HepG2 (cell line): ENCODE results near the gene CKAP2L. TPM values are rescaled to one million over a fixed set of nuclear protein-coding genes. Genes with fewer than 3 reads are reported as not detected.

Source experiments
- ATAC-seq: fragments of 200-7000 bp; cut with Tn5 transposase; 3 replicates; pipeline ENCODE4 v1.9.1; 2020; ENCODE audit warnings: mild to moderate bottlenecking, moderate library complexity
- BruUV-seq: library from RNA; stranded (reverse); fragments of 400-500 nt; replicated peaks from 2 replicates; lab custom pipeline; 2021; lab: Mats Ljungman, UMichigan
- CTCF ChIA-PET: fragments of 300-600 bp; formaldehyde crosslinking; extraction: SDS; loops from one replicate; lab custom pipeline; 2021; ENCODE audit warnings: low total read pairs, inconsistent platforms, low intra/inter-chr PET ratio; lab: Yijun Ruan, JAX
- POLR2A ChIA-PET: fragments of 350-600 bp; sonication (Branson Sonifier 250); formaldehyde crosslinking; loops from one replicate; lab custom pipeline; 2020; ENCODE audit warnings: antibody characterized with exemption, inconsistent platforms; lab: Yijun Ruan, JAX
- DNase-seq: peaks from one replicate; pipeline ENCODE4 v3.0.0-alpha.2; 2015; ENCODE audit warnings: low spot score
- FAIRE-seq: peaks from 3 replicates; lab custom pipeline; 2011; peaks lifted over from hg19 to GRCh38; lab: Jason Lieb, UNC
- H2AFZ ChIP-seq: one replicate; pipeline ENCODE4 v1.6.1; 2011; ENCODE audit warnings: low read length, inconsistent platforms
- H3K27ac ChIP-seq: fragments of 300-600 bp; 3 replicates; pipeline ENCODE4 v1.8.0; 2011; ENCODE audit warnings: mixed run types, mild to moderate bottlenecking, mixed read lengths, low read length, inconsistent platforms; ENCODE audit not compliant: insufficient read depth; ENCODE audit errors: extremely low read length
- H3K27me3 ChIP-seq, 2 experiments: fragments of 200-600 bp in 1 of 2; 2 replicates in 1 of 2; 3 replicates in 1 of 2; pipeline versions ENCODE4 v1.6.0 to v1.8.0; 2011; ENCODE audit warnings: low read length in 2 of 2, mild to moderate bottlenecking in 2 of 2, moderate library complexity in 2 of 2, inconsistent platforms in 1 of 2; ENCODE audit not compliant: insufficient read depth in 2 of 2, control insufficient read depth in 1 of 2
- H3K36me3 ChIP-seq, 2 experiments: fragments of 200-600 bp in 1 of 2; replicated peaks in 1 of 2; 2 replicates in 1 of 2; 3 replicates in 1 of 2; pipeline versions ENCODE4 v1.5.1 to v1.8.0; 2011; ENCODE audit warnings: low read length in 2 of 2, inconsistent platforms in 1 of 2; ENCODE audit not compliant: insufficient read depth in 2 of 2, control insufficient read depth in 1 of 2
- H3K4me1 ChIP-seq: 2 replicates; pipeline ENCODE4 v1.5.1; 2012; ENCODE audit warnings: low read length, inconsistent platforms; ENCODE audit not compliant: insufficient read depth
- H3K4me2 ChIP-seq: 2 replicates; pipeline ENCODE4 v1.6.0; 2011; ENCODE audit warnings: low read depth, low read length, inconsistent platforms
- H3K4me3 ChIP-seq, 3 experiments: fragments of 200-600 bp in 1 of 3; sonication (generic), shearing (Covaris generic) in 1 of 3; replicated peaks in 1 of 3; 2 replicates each; pipeline ENCODE4 v1.5.1; 2011 to 2016; ENCODE audit warnings: low read length in 3 of 3, inconsistent platforms in 2 of 3, low read depth in 2 of 3, mild to moderate bottlenecking in 2 of 3, control low read depth in 1 of 3, mixed read lengths in 1 of 3; ENCODE audit not compliant: insufficient read depth in 1 of 3
- H3K79me2 ChIP-seq: one replicate; pipeline ENCODE4 v1.6.1; 2011; ENCODE audit warnings: low read length, inconsistent platforms; ENCODE audit not compliant: insufficient read depth
- H3K9ac ChIP-seq: 2 replicates; pipeline ENCODE4 v1.6.0; 2011; ENCODE audit warnings: mild to moderate bottlenecking, low read depth, low read length, inconsistent platforms; ENCODE audit not compliant: insufficient read depth
- H3K9me3 ChIP-seq: 2 replicates; pipeline ENCODE4 v1.5.1; 2012; ENCODE audit warnings: mild to moderate bottlenecking, low read length
- H4K20me1 ChIP-seq: 2 replicates; pipeline ENCODE4 v1.6.0; 2011; ENCODE audit warnings: inconsistent platforms, mild to moderate bottlenecking, low read length, moderate library complexity; ENCODE audit not compliant: insufficient read depth
- ATF7-NPFF ChIP-seq: sonication (generic); formaldehyde crosslinking; IDR thresholded peaks from 2 replicates; pipeline ENCODE4 v1.8.1; 2023; ENCODE audit warnings: mild to moderate bottlenecking, low read depth, missing genetic modification reagents, moderate library complexity
- DDIT3 ChIP-seq: sonication (generic); formaldehyde crosslinking; IDR thresholded peaks from 2 replicates; pipeline ENCODE4 v1.4.0; 2020; ENCODE audit warnings: mild to moderate bottlenecking, missing genetic modification reagents
- HNRNPUL1 ChIP-seq: fragments of 200-400 bp; formaldehyde crosslinking; IDR thresholded peaks from 2 replicates; pipeline ENCODE4 v1.6.1; 2017; ENCODE audit warnings: low read depth, mild to moderate bottlenecking, low read length, moderate library complexity
- ISX ChIP-seq: sonication (generic); formaldehyde crosslinking; conservative IDR thresholded peaks from 2 replicates; pipeline ENCODE4 v1.5.0; 2020; ENCODE audit warnings: missing genetic modification reagents
- JARID2 ChIP-seq: sonication (generic); formaldehyde crosslinking; IDR thresholded peaks from 2 replicates; pipeline ENCODE4 v1.8.1; 2023; ENCODE audit warnings: missing genetic modification reagents, inconsistent platforms; ENCODE audit not compliant: insufficient replicate concordance
- RBM39 ChIP-seq: fragments of 200-400 bp; formaldehyde crosslinking; IDR thresholded peaks from one replicate; pipeline ENCODE4 v1.6.1; 2018; ENCODE audit warnings: antibody characterized with exemption, mild to moderate bottlenecking, low read depth, low read length; ENCODE audit not compliant: poor library complexity, severe bottlenecking
- RELA ChIP-seq: sonication (generic); formaldehyde crosslinking; IDR thresholded peaks from 2 replicates; pipeline ENCODE4 v1.4.0; 2020; ENCODE audit warnings: missing genetic modification reagents
- RORA ChIP-seq: sonication (generic); formaldehyde crosslinking; IDR thresholded peaks from 2 replicates; pipeline ENCODE4 v1.5.0; 2020; ENCODE audit warnings: mild to moderate bottlenecking, missing genetic modification reagents, moderate library complexity
- SMARCC2 ChIP-seq: fragments of 450-650 bp; IDR thresholded peaks from 2 replicates; pipeline ENCODE4 v1.6.1; 2017; ENCODE audit warnings: antibody characterized with exemption, mild to moderate bottlenecking
- TCF7 ChIP-seq: sonication (generic); IDR thresholded peaks from 2 replicates; pipeline ENCODE4 v1.6.1; 2016; ENCODE audit warnings: antibody characterized with exemption, low read depth
- XRCC5 ChIP-seq: fragments of 200-400 bp; formaldehyde crosslinking; optimal IDR thresholded peaks from 2 replicates; pipeline ENCODE3; 2017; ENCODE audit warnings: mild to moderate bottlenecking, low read length
- YEATS4 ChIP-seq: sonication (generic); formaldehyde crosslinking; IDR thresholded peaks from 2 replicates; pipeline ENCODE4 v1.4.0; 2020; ENCODE audit warnings: missing genetic modification reagents, borderline replicate concordance
- ZNF260 ChIP-seq: sonication (generic); formaldehyde crosslinking; IDR thresholded peaks from 2 replicates; pipeline ENCODE4 v1.4.0; 2020; ENCODE audit warnings: missing genetic modification reagents, low read depth, mild to moderate bottlenecking, borderline replicate concordance
- ZNF44 ChIP-seq: sonication (generic); formaldehyde crosslinking; IDR thresholded peaks from 2 replicates; pipeline ENCODE4 v1.5.1; 2020; ENCODE audit warnings: mild to moderate bottlenecking, missing genetic modification reagents
- ZNF619 ChIP-seq: sonication (generic); formaldehyde crosslinking; IDR thresholded peaks from 2 replicates; pipeline ENCODE4 v1.4.0; 2020; ENCODE audit warnings: mild to moderate bottlenecking, missing genetic modification reagents
- ZNF644 ChIP-seq: IDR thresholded peaks from 2 replicates; pipeline ENCODE4 v1.6.1; 2016; ENCODE audit warnings: low read depth
- ZNF773 ChIP-seq: sonication (generic); formaldehyde crosslinking; IDR thresholded peaks from 2 replicates; pipeline ENCODE4 v1.4.0; 2020; ENCODE audit warnings: missing genetic modification reagents, borderline replicate concordance
- ZSCAN20 ChIP-seq: sonication (generic); formaldehyde crosslinking; IDR thresholded peaks from 2 replicates; pipeline ENCODE4 v1.4.0; 2020; ENCODE audit warnings: missing genetic modification reagents, mild to moderate bottlenecking, borderline replicate concordance
- WGBS: methylation state at CpG from one replicate; pipeline ENCODE4 v1.1.6; 2017; ENCODE audit warnings: low lambda C conversion rate; 5-methylcytosine and 5-hydroxymethylcytosine counted together
- in situ Hi-C: cut with HindIII; loops from 2 replicates; pipeline ENCODE4 v1.10.0; 2017; ENCODE audit warnings: low pct_unique_long_range_greater_than_20kb; ENCODE audit not compliant: extremely low pct_ligation_motif_present
- intact Hi-C: fragments of 100-400 bp; cut with micrococcal nuclease; formaldehyde crosslinking; loops from one replicate; pipeline ENCODE4 v1.10.0; 2022; ENCODE audit not compliant: unreplicated experiment
- polyA plus RNA-seq, 8 experiments: library from polyadenylated mRNA; depleted of rRNA in 3 of 8; stranded (reverse) in 7 of 8; unstranded in 1 of 8; fragments of >200 nt; fragmentation: Illumina TruSeq in 4 of 8; extraction: Trizol in 4 of 8; gene quantifications; 2 replicates each; pipeline versions ENCODE4 v1.2.1 to v1.2.3, GENCODE V29; 2011 to 2016; ENCODE audit warnings: low read depth in 4 of 8, missing spikeins in 1 of 8, mixed read lengths in 1 of 8; ENCODE audit not compliant: insufficient read depth in 1 of 8
- total RNA-seq, 5 experiments: library from RNA; depleted of rRNA; stranded (reverse); fragments of >200 nt; fragmentation: Illumina TruSeq; extraction: Trizol; gene quantifications; 2 replicates each; pipeline ENCODE4 v1.2.3, GENCODE V29; 2016; ENCODE audit warnings: low read depth in 1 of 5

Gene CKAP2L
- total and polyA plus RNA-seq, 2 of the 13 experiments (the other 11 are each of a cell fraction or from before 2014, with no cell fraction given): 7.1 to 9.5 TPM

- Histone ChIP-seq H3K27ac (no peak overlapping the region), H3K79me2 (no peaks in the 10 kb centered on the region), H3K36me3 (no peaks in the 10 kb centered on the region), H3K27me3 (no peaks in the 10 kb centered on the region), H2AFZ (no peak overlapping the region), H4K20me1 (no peaks in the 10 kb centered on the region), H3K4me3 (no peak overlapping the region), H3K4me2 (no peak overlapping the region), H3K9me3 (no peaks in the 10 kb centered on the region), H3K4me1 (peaks cover 48% of the 10 kb centered on the region), H3K9ac (no peak overlapping the region)
- DNase-seq (no peak), FAIRE-seq (no peak), ATAC-seq (no peak)
- TF ChIP-seq YEATS4 (CRISPR knock-in tag): no peak
- TF ChIP-seq HNRNPUL1: no peak
- TF ChIP-seq JARID2 (CRISPR knock-in tag): no peak
- TF ChIP-seq ISX (CRISPR knock-in tag): no peak
- no peak for TF ChIP-seq ATF7-NPFF (CRISPR knock-in tag)
- TF ChIP-seq ZNF644: no peak
- no peak for TF ChIP-seq DDIT3 (CRISPR knock-in tag)
- TF ChIP-seq TCF7: no peak
- no peak for TF ChIP-seq ZSCAN20 (CRISPR knock-in tag)
- TF ChIP-seq XRCC5: no peak
- no peak for TF ChIP-seq RORA (CRISPR knock-in tag)
- no peak for TF ChIP-seq RBM39
- no peak for TF ChIP-seq SMARCC2
- no peak for TF ChIP-seq ZNF773
- TF ChIP-seq ZNF44 (CRISPR knock-in tag): no peak
- TF ChIP-seq ZNF260 (CRISPR knock-in tag): no peak
- TF ChIP-seq RELA (CRISPR knock-in tag): no peak
- no peak for TF ChIP-seq ZNF619
- intact Hi-C loops (loop anchor here (5.0 kb wide), 1 partner anchor 39 kb away; the partner anchor contains the start of gene CKAP2L), in situ Hi-C loops (loop anchor here (5.0 kb wide), 1 partner anchor 39 kb away; the partner anchor contains the start of gene CKAP2L)
- CTCF ChIA-PET: no interaction called here
- POLR2A ChIA-PET: interaction anchor here (1.0 kb wide), 1 partner anchor 81 kb away, joined by 3 read pairs; no protein-coding TSS in a partner anchor
- BruUV-seq: no TSS peak
- WGBS: 93% methylated on average over 4 of the region's 4 CpGs
Measured at GRCh38 chr2:112800881-112801583, 36.6 kb upstream of the CKAP2L start.
